ENCODE data around the gene CCNB1IP1. TPM values are rescaled to one million over a fixed set of nuclear protein-coding genes. Genes with fewer than 3 reads are reported as not detected.
"Not testable (repeated sequence)": the region's sequence is repeated elsewhere in the genome, so short reads cannot be mapped to it uniquely, and the experiment has no call there.

The CCNB1IP1 gene
- total RNA-seq, 2 donors from 2014 or later = 17.1 to 66.9 TPM

GRCh38 chr14:20302042-20302755, 30.9 kb downstream of the CCNB1IP1 start:
- Histone ChIP-seq H3K4me3 (no peak overlapping the region), H3K9me3 (no peaks in the 10 kb centered on the region), H3K36me3 (replicated peaks in 1 of 2; ENCODE audit: insufficient read depth in 1 of 2, low read depth in 2 of 2) (peaks cover 0 to 10% of the 10 kb centered on the region in 2 donors), H3K27ac (no peak overlapping the region), H3K27me3 (no peaks in the 10 kb centered on the region), H3K4me1 (peaks cover 17% of the 10 kb centered on the region)
- 83 to 95% methylated on average over 1 of the region's 1 CpG for WGBS, 2 donors
- DNase-seq (no peak), ATAC-seq (no peak)
- intact Hi-C loops (cut with DNase I) = no loop called here
- TF ChIP-seq POLR2A (IDR thresholded peaks at IDR 0.05) (no peak), CTCF (IDR thresholded peaks at IDR 0.05) (no peak)

GRCh38 chr14:20295067-20295466, 38.0 kb downstream of the CCNB1IP1 start:
- TF ChIP-seq CTCF (IDR thresholded peaks at IDR 0.05) = no peak
- no peak for TF ChIP-seq POLR2A (IDR thresholded peaks at IDR 0.05)
- peaks cover 5 to 36% of the 10 kb centered on the region in 2 donors for H3K36me3 ChIP-seq (replicated peaks in 1 of 2; ENCODE audit: insufficient read depth in 1 of 2, low read depth in 2 of 2)
- H3K27ac ChIP-seq = no peak overlapping the region
- no peak for ATAC-seq
- WGBS, 2 donors = 76 to 77% methylated on average over 4 of the region's 4 CpGs
- no peaks in the 10 kb centered on the region for H3K4me1 ChIP-seq
- no peak overlapping the region for H3K4me3 ChIP-seq
- no peaks in the 10 kb centered on the region for H3K27me3 ChIP-seq
- intact Hi-C loops (cut with DNase I) = no loop called here
- no peaks in the 10 kb centered on the region for H3K9me3 ChIP-seq
- DNase-seq = no peak

GRCh38 chr14:20294636-20295035, 38.4 kb downstream of the CCNB1IP1 start:
- 91 to 93% methylated on average over 2 of the region's 2 CpGs for WGBS, 2 donors
- no peaks in the 10 kb centered on the region for H3K9me3 ChIP-seq
- no peak overlapping the region for H3K4me3 ChIP-seq
- peaks cover 5 to 38% of the 10 kb centered on the region in 2 donors for H3K36me3 ChIP-seq (replicated peaks in 1 of 2; ENCODE audit: insufficient read depth in 1 of 2, low read depth in 2 of 2)
- H3K27ac ChIP-seq = no peak overlapping the region
- intact Hi-C loops (cut with DNase I) = no loop called here
- ATAC-seq (no peak), DNase-seq (no peak)
- no peaks in the 10 kb centered on the region for H3K4me1 ChIP-seq
- no peaks in the 10 kb centered on the region for H3K27me3 ChIP-seq
- TF ChIP-seq CTCF (IDR thresholded peaks at IDR 0.05) = no peak
- TF ChIP-seq POLR2A (IDR thresholded peaks at IDR 0.05) = no peak

GRCh38 chr14:20281998-20282397, 51.1 kb downstream of the CCNB1IP1 start:
- H3K4me3 ChIP-seq; H3K9me3 ChIP-seq; ATAC-seq; H3K27me3 ChIP-seq; H3K36me3 ChIP-seq (replicated peaks in 1 of 2; ENCODE audit: insufficient read depth in 1 of 2, low read depth in 2 of 2); intact Hi-C loops (cut with DNase I); DNase-seq; H3K4me1 ChIP-seq; H3K27ac ChIP-seq: not testable (repeated sequence)
- 89 to 100% methylated on average over 1 of the region's 1 CpG for WGBS, 2 donors

- H3K27ac ChIP-seq; intact Hi-C loops (cut with DNase I); DNase-seq; H3K27me3 ChIP-seq; H3K9me3 ChIP-seq; ATAC-seq; H3K4me1 ChIP-seq; H3K36me3 ChIP-seq (replicated peaks in 1 of 2; ENCODE audit: insufficient read depth in 1 of 2, low read depth in 2 of 2); H3K4me3 ChIP-seq: not testable (repeated sequence)
- WGBS, 2 donors = 90 to 91% methylated on average over 5 to 7 of the region's 7 CpGs
These were observed 52.8 kb downstream of the CCNB1IP1 start for GRCh38 chr14:20280265-20280664.

GRCh38 chr14:20278414-20278813, 54.7 kb downstream of the CCNB1IP1 start:
- TF ChIP-seq CTCF (IDR thresholded peaks at IDR 0.05) = no peak
- TF ChIP-seq POLR2A (IDR thresholded peaks at IDR 0.05) = no peak
- ATAC-seq = no peak
- H3K4me1 ChIP-seq = no peaks in the 10 kb centered on the region
- H3K27me3 ChIP-seq = no peaks in the 10 kb centered on the region
- H3K4me3 ChIP-seq = no peak overlapping the region
- no peaks in the 10 kb centered on the region for H3K9me3 ChIP-seq
- H3K27ac ChIP-seq = no peak overlapping the region
- DNase-seq = peak in 3 of 4 donors; percentile 17 to 24 (median 19)
- no peaks in the 10 kb centered on the region for H3K36me3 ChIP-seq (replicated peaks in 1 of 2; ENCODE audit: insufficient read depth in 1 of 2, low read depth in 2 of 2)
- intact Hi-C loops (cut with DNase I) = no loop called here
- 46 to 56% methylated on average over 1 of the region's 1 CpG for WGBS, 2 donors
